ENCODE measurements around the gene COL15A1. TPM values are rescaled to one million over a fixed set of nuclear protein-coding genes. Genes with fewer than 3 reads are reported as not detected.

Gene COL15A1
- total and polyA plus RNA-seq, 2 donors (not counting 1 experiment from before 2014, with no cell fraction given): not detected

DNA sequence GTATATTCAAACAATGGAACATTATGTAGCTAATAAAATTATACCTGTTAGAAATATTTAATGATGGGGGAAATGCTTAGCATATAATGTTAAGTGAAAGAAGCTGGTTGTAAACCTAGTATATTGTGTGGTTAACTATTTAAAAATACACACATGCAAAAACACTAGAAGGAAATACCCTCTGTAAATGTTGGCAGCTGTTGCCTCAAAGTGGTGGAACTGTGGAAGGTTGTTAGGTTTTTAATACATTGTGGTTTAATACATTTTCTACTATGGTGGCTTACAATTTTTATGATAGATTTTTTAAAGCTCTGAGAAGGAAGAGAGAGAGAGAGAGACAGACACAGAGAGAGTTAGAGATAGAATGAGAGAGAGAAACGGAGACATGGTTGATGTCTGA is 74.9 kb downstream of the COL15A1 start:
- peaks cover 6% of the 10 kb centered on the region for H3K4me1 Mint-ChIP-seq

DNA sequence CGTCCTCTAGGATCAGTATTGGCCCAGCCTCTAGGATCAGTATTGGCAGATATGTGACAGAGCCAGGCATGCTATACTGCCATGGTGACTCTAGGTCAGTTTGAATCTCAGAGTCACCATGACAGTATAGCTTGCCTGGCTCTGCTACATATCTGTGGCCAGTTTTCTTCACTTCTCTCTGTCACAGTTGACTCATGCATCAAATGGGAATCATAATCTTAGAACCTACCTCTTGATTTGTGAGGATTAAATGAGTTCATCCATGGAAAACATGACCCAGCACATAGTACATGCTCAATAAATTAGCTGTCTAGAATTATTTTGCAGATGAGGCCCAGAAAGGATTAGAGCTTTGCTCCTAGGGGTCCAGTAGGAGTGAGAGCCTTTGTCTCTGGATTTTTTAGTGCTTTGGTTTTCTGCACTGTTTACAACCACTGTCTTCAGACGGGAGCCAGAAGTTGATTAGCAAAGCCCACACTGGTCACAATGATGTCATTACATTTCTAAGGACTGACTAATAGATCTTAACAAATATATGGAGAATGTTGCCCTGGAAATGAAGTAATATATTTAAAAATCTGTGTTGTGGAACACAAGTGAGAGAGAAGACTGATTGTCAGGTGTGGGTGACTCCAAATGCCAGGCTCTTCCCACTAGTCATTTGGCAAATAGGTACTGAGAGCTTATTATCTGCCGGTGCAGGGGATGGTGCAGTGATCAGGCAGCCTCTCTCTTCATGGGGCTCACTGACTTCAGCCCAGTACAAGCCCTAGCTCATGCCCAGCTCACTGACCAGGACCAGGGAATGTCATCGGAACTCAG is 76.0 kb downstream of the COL15A1 start:
- Histone ChIP-seq H3K79me2 (ENCODE audit: control insufficient read depth, insufficient read depth, low read length) (no peaks in the 10 kb centered on the region), H3K27ac (ENCODE audit: low read length in 2 of 2) (no peak overlapping the region), H3K9me3 (ENCODE audit: control extremely low read depth in 1 of 3, control insufficient read depth in 2 of 3, insufficient read depth in 1 of 3, low read length in 2 of 3) (no peaks in the 10 kb centered on the region), H2AFZ (ENCODE audit: insufficient read depth, low read depth, low read length, poor library complexity, severe bottlenecking) (no peak overlapping the region), H3K4me3 (ENCODE audit: control extremely low read depth in 1 of 5, extremely low read depth in 1 of 5, insufficient read depth in 1 of 5, low read depth in 2 of 5, low read length in 4 of 5) (no peak overlapping the region), H4K20me1 (ENCODE audit: control insufficient read depth, insufficient read depth, low read length, poor library complexity, severe bottlenecking) (no peaks in the 10 kb centered on the region), H3K9ac (ENCODE audit: low read length) (no peak overlapping the region), H3K4me1 (ENCODE audit: control insufficient read depth in 2 of 2, insufficient read depth in 2 of 2, low read length in 2 of 2) (no peaks in the 10 kb centered on the region), H3K4me2 (replicated peaks; ENCODE audit: low read depth, low read length, poor library complexity, severe bottlenecking) (no peak overlapping the region), H3K36me3 (replicated peaks in 1 of 2; ENCODE audit: control extremely low read depth in 1 of 2, control insufficient read depth in 1 of 2, extremely low read depth in 1 of 2, insufficient read depth in 2 of 2, low read length in 1 of 2) (no peaks in the 10 kb centered on the region), H3K27me3 (replicated peaks in 1 of 4; ENCODE audit: control extremely low read depth in 1 of 4, control insufficient read depth in 3 of 4, insufficient read depth in 4 of 4, low read length in 3 of 4) (no peaks in the 10 kb centered on the region)
- H3K4me3 Mint-ChIP-seq: no peak overlapping the region
- intact Hi-C loops (cut with micrococcal nuclease): no loop called here
- no peaks in the 10 kb centered on the region for H3K4me1 Mint-ChIP-seq
- CTCF ChIA-PET: interaction anchor here (0.8 to 2.0 kb wide), 2 partner anchors 119 to 122 kb away, joined by 3 to 7 read pairs; no protein-coding TSS in a partner anchor
- no peaks in the 10 kb centered on the region for H3K27me3 Mint-ChIP-seq
- H3K27ac Mint-ChIP-seq: no peak overlapping the region
- no peak for ATAC-seq (ENCODE audit: low read depth)
- DNase-seq: no peak
- TF ChIP-seq, protein P1, sequence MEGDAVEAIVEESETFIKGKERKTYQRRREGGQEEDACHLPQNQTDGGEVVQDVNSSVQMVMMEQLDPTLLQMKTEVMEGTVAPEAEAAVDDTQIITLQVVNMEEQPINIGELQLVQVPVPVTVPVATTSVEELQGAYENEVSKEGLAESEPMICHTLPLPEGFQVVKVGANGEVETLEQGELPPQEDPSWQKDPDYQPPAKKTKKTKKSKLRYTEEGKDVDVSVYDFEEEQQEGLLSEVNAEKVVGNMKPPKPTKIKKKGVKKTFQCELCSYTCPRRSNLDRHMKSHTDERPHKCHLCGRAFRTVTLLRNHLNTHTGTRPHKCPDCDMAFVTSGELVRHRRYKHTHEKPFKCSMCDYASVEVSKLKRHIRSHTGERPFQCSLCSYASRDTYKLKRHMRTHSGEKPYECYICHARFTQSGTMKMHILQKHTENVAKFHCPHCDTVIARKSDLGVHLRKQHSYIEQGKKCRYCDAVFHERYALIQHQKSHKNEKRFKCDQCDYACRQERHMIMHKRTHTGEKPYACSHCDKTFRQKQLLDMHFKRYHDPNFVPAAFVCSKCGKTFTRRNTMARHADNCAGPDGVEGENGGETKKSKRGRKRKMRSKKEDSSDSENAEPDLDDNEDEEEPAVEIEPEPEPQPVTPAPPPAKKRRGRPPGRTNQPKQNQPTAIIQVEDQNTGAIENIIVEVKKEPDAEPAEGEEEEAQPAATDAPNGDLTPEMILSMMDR (IDR thresholded peaks at IDR 0.05): no peak
- TF ChIP-seq EZH2 (IDR thresholded peaks at IDR 0.05; ENCODE audit: borderline replicate concordance, insufficient read depth, low read depth, low read length, poor library complexity, severe bottlenecking): no peak
- 97% methylated on average over 3 of the region's 4 CpGs for WGBS (ENCODE audit: insufficient coverage)
- no peaks in the 10 kb centered on the region for H3K9me3 Mint-ChIP-seq (ENCODE audit: insufficient read depth)
- POLR2A ChIA-PET: no interaction called here

More for the DNA sequence above, 74.9 kb downstream of the COL15A1 start:
- ChIA-PET POLR2A (no interaction called here), CTCF (interaction anchor here (1.0 to 2.0 kb wide), 5 partner anchors 10 to 123 kb away, joined by 3 to 7 read pairs (median 4); no protein-coding TSS in a partner anchor)
- Mint-ChIP-seq H3K9me3 (ENCODE audit: insufficient read depth) (no peaks in the 10 kb centered on the region), H3K27me3 (no peaks in the 10 kb centered on the region), H3K4me3 (no peak overlapping the region), H3K27ac (no peak overlapping the region)
- Histone ChIP-seq H3K4me2 (replicated peaks; ENCODE audit: low read depth, low read length, poor library complexity, severe bottlenecking) (no peak overlapping the region), H3K4me1 (ENCODE audit: control insufficient read depth in 2 of 2, insufficient read depth in 2 of 2, low read length in 2 of 2) (peaks cover 5 to 6% of the 10 kb centered on the region in 2 donors), H3K27me3 (replicated peaks in 1 of 4; ENCODE audit: control extremely low read depth in 1 of 4, control insufficient read depth in 3 of 4, insufficient read depth in 4 of 4, low read length in 3 of 4) (no peaks in the 10 kb centered on the region), H3K79me2 (ENCODE audit: control insufficient read depth, insufficient read depth, low read length) (no peaks in the 10 kb centered on the region), H3K9me3 (ENCODE audit: control extremely low read depth in 1 of 3, control insufficient read depth in 2 of 3, insufficient read depth in 1 of 3, low read length in 2 of 3) (no peaks in the 10 kb centered on the region), H2AFZ (ENCODE audit: insufficient read depth, low read depth, low read length, poor library complexity, severe bottlenecking) (no peak overlapping the region), H3K27ac (ENCODE audit: low read length in 2 of 2) (no peak overlapping the region), H3K9ac (ENCODE audit: low read length) (no peak overlapping the region), H3K4me3 (ENCODE audit: control extremely low read depth in 1 of 5, extremely low read depth in 1 of 5, insufficient read depth in 1 of 5, low read depth in 2 of 5, low read length in 4 of 5) (no peak overlapping the region), H3K36me3 (replicated peaks in 1 of 2; ENCODE audit: control extremely low read depth in 1 of 2, control insufficient read depth in 1 of 2, extremely low read depth in 1 of 2, insufficient read depth in 2 of 2, low read length in 1 of 2) (no peaks in the 10 kb centered on the region), H4K20me1 (ENCODE audit: control insufficient read depth, insufficient read depth, low read length, poor library complexity, severe bottlenecking) (no peaks in the 10 kb centered on the region)
- DNase-seq (no peak), ATAC-seq (ENCODE audit: low read depth) (no peak)
- TF ChIP-seq, protein P1 (IDR thresholded peaks at IDR 0.05): no peak
- TF ChIP-seq EZH2 (IDR thresholded peaks at IDR 0.05; ENCODE audit: borderline replicate concordance, insufficient read depth, low read depth, low read length, poor library complexity, severe bottlenecking): no peak
- intact Hi-C loops (cut with micrococcal nuclease): no loop called here
- 88% methylated on average over 1 of the region's 1 CpG for WGBS (ENCODE audit: insufficient coverage)
